ENCODE data around the gene DIDO1. TPM values are rescaled to one million over a fixed set of nuclear protein-coding genes. Genes with fewer than 3 reads are reported as not detected.
A peak's percentile ranks its signal among the peaks of the same experiment; 100 is the strongest.
"Not testable (repeated sequence)": the region's sequence is repeated elsewhere in the genome, so short reads cannot be mapped to it uniquely, and the experiment has no call there.

DIDO1 gene
- total RNA-seq, 8 experiments from 2014 or later: 24.1 to 61.2 (median 36.0) TPM

- Histone ChIP-seq H3K4me3 (no peak overlapping the region), H3K27ac (no peak overlapping the region), H3K4me1 (replicated peaks in 1 of 2) (peaks cover 0 to 3% of the 10 kb centered on the region in 2 donors)
- in situ Hi-C loops (cut with MboI; ENCODE audit: low pct_unique_long_range_greater_than_20kb in 2 of 9, low sequenced_read_pairs in 9 of 9, unreplicated experiment in 9 of 9): no loop called here
- WGBS, 10 experiments: 77 to 100% (median 94%) methylated on average over 1 to 12 of the region's 27 CpGs; no CpG with 5 or more reads in 5 of the 10 experiments
- ATAC-seq (replicated peaks in 6 of 8): no peak
Measured at GRCh38 chr20:62967628-62968351, 41.5 kb upstream of the DIDO1 start.

GRCh38 chr20:62967149-62967501, 40.8 kb upstream of the DIDO1 start:
- Histone ChIP-seq H3K4me3 (no peak overlapping the region), H3K4me1 (replicated peaks in 1 of 2) (no peaks in the 10 kb centered on the region), H3K27ac (no peak overlapping the region)
- ATAC-seq (replicated peaks in 6 of 8): no peak
- 80 to 100% methylated on average over 1 to 3 of the region's 6 CpGs; no CpG with 5 or more reads in 8 of the 10 experiments for WGBS, 10 experiments
- in situ Hi-C loops (cut with MboI; ENCODE audit: low pct_unique_long_range_greater_than_20kb in 2 of 9, low sequenced_read_pairs in 9 of 9, unreplicated experiment in 9 of 9): no loop called here

GRCh38 chr20:62966212-62967148, 40.2 kb upstream of the DIDO1 start:
- in situ Hi-C loops (cut with MboI; ENCODE audit: low pct_unique_long_range_greater_than_20kb in 2 of 9, low sequenced_read_pairs in 9 of 9, unreplicated experiment in 9 of 9): no loop called here
- Histone ChIP-seq H3K4me3 (no peak overlapping the region), H3K27ac (no peak overlapping the region), H3K4me1 (replicated peaks in 1 of 2) (no peaks in the 10 kb centered on the region)
- WGBS, 10 experiments: 40 to 100% (median 73%) methylated on average over 1 to 7 of the region's 27 CpGs; no CpG with 5 or more reads in 1 of the 10 experiments
- no peak for ATAC-seq (replicated peaks in 6 of 8)

DNA sequence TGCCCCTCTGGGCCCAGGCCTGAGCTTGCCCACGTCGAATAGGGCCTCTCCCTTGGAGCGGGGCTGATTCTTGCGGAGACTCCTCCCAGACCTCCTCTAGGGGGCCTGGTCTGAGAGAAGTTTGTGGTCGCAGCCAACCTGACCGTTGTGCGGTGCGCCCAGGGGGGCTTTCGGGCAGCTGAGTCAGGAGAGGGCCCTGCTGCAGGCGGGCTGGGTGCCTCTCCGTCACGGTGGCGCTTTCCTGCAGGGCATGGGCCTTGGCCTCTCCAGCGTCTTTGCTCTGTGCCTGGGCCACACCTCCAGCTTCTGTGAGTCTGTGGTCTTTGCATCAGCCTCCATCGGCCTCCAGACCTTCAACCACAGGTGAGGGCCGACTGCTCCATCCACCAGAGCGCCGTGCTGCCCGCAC, 39.1 kb upstream of the DIDO1 start:
- in situ Hi-C loops (cut with MboI; ENCODE audit: low pct_unique_long_range_greater_than_20kb in 2 of 9, low sequenced_read_pairs in 9 of 9, unreplicated experiment in 9 of 9): no loop called here
- WGBS, 10 experiments: 85 to 100% (median 90%) methylated on average over 1 to 7 of the region's 19 CpGs; no CpG with 5 or more reads in 5 of the 10 experiments
- peak in 1 of 8 experiments; percentile 12 for ATAC-seq (replicated peaks in 6 of 8)
- Histone ChIP-seq H3K27ac (no peak overlapping the region), H3K4me1 (replicated peaks in 1 of 2) (no peaks in the 10 kb centered on the region), H3K4me3 (no peak overlapping the region)

GRCh38 chr20:62964700-62965099, 38.4 kb upstream of the DIDO1 start:
- no peak for ATAC-seq (replicated peaks in 6 of 8)
- H3K4me1 ChIP-seq (replicated peaks in 1 of 2): no peaks in the 10 kb centered on the region
- in situ Hi-C loops (cut with MboI; ENCODE audit: low pct_unique_long_range_greater_than_20kb in 2 of 9, low sequenced_read_pairs in 9 of 9, unreplicated experiment in 9 of 9): no loop called here
- no peak overlapping the region for H3K4me3 ChIP-seq
- WGBS, 10 experiments: 37 to 88% (median 80%) methylated on average over 1 to 12 of the region's 20 CpGs; no CpG with 5 or more reads in 4 of the 10 experiments
- H3K27ac ChIP-seq: no peak overlapping the region

- H3K27ac ChIP-seq: no peak overlapping the region
- WGBS, 10 experiments: 20 to 100% (median 80%) methylated on average over 1 to 9 of the region's 32 CpGs; no CpG with 5 or more reads in 4 of the 10 experiments
- in situ Hi-C loops (cut with MboI; ENCODE audit: low pct_unique_long_range_greater_than_20kb in 2 of 9, low sequenced_read_pairs in 9 of 9, unreplicated experiment in 9 of 9): no loop called here
- no peak overlapping the region for H3K4me3 ChIP-seq
- no peak for ATAC-seq (replicated peaks in 6 of 8)
- no peaks in the 10 kb centered on the region for H3K4me1 ChIP-seq (replicated peaks in 1 of 2)
Measured at GRCh38 chr20:62963614-62964397, 37.5 kb upstream of the DIDO1 start.

- in situ Hi-C loops (cut with MboI; ENCODE audit: low pct_unique_long_range_greater_than_20kb in 2 of 9, low sequenced_read_pairs in 9 of 9, unreplicated experiment in 9 of 9): no loop called here
- H3K4me1 ChIP-seq (replicated peaks in 1 of 2): no peaks in the 10 kb centered on the region
- no peak for ATAC-seq (replicated peaks in 6 of 8)
- no peak overlapping the region for H3K27ac ChIP-seq
- H3K4me3 ChIP-seq: no peak overlapping the region
- 50 to 84% (median 61%) methylated on average over 1 to 15 of the region's 32 CpGs; no CpG with 5 or more reads in 5 of the 10 experiments for WGBS, 10 experiments
Measured at GRCh38 chr20:62962891-62963613, 36.7 kb upstream of the DIDO1 start.

GRCh38 chr20:62962221-62962879, 36.0 kb upstream of the DIDO1 start:
- H3K27ac ChIP-seq: no peak overlapping the region
- in situ Hi-C loops (cut with MboI; ENCODE audit: low pct_unique_long_range_greater_than_20kb in 2 of 9, low sequenced_read_pairs in 9 of 9, unreplicated experiment in 9 of 9): no loop called here

GRCh38 chr20:62961799-62962198, 35.5 kb upstream of the DIDO1 start:
- 80 to 92% (median 88%) methylated on average over 1 to 6 of the region's 8 CpGs; no CpG with 5 or more reads in 7 of the 10 experiments for WGBS, 10 experiments
- Histone ChIP-seq H3K4me3 (no peak overlapping the region), H3K4me1 (replicated peaks in 1 of 2) (no peaks in the 10 kb centered on the region), H3K27ac (no peak overlapping the region)
- ATAC-seq (replicated peaks in 6 of 8): no peak
- in situ Hi-C loops (cut with MboI; ENCODE audit: low pct_unique_long_range_greater_than_20kb in 2 of 9, low sequenced_read_pairs in 9 of 9, unreplicated experiment in 9 of 9): no loop called here

More at GRCh38 chr20:62962221-62962879, 36.0 kb upstream of the DIDO1 start:
- no peak overlapping the region for H3K4me3 ChIP-seq
- H3K4me1 ChIP-seq (replicated peaks in 1 of 2): no peaks in the 10 kb centered on the region
- WGBS, 10 experiments: 40 to 100% (median 86%) methylated on average over 1 to 18 of the region's 30 CpGs; no CpG with 5 or more reads in 4 of the 10 experiments
- ATAC-seq (replicated peaks in 6 of 8): no peak

DNA sequence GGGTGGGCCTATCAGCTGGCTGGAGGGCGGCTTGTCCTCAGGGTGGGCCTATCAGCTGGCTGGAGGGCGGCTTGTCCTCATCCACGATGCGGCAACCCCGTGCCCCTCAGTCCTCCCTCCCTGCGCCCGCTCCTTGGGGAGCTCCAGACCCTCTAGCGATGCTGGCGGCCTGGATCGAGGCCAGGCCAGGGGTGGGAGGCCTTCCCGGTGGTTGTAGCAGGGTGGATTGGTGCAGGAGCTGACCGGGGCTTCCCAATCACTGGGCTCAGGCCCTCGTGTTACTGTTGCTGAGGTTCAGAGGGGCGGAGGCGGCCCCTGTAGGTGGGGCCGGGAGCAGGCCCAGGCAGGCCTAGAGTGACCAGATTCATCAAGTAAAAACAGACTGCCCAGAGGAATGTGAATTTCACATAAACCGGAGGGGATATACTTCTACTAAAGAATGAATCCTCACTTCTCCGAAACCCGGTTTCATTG, 35.0 kb upstream of the DIDO1 start:
- ATAC-seq (replicated peaks in 6 of 8): peak in 3 of 8 experiments; percentile 25 to 76 (median 41)
- 80 to 89% (median 83%) methylated on average over 1 to 3 of the region's 19 CpGs; no CpG with 5 or more reads in 7 of the 10 experiments for WGBS, 10 experiments

GRCh38 chr20:62960446-62961309, 34.4 kb upstream of the DIDO1 start:
- ATAC-seq (replicated peaks in 6 of 8); H3K4me3 ChIP-seq; in situ Hi-C loops (cut with MboI; ENCODE audit: low pct_unique_long_range_greater_than_20kb in 2 of 9, low sequenced_read_pairs in 9 of 9, unreplicated experiment in 9 of 9); H3K27ac ChIP-seq; H3K4me1 ChIP-seq (replicated peaks in 1 of 2): not testable (repeated sequence)
- WGBS, 10 experiments: 60 to 100% (median 100%) methylated on average over 1 to 5 of the region's 31 CpGs; no CpG with 5 or more reads in 5 of the 10 experiments

More for the DNA sequence above, 35.0 kb upstream of the DIDO1 start:
- in situ Hi-C loops (cut with MboI; ENCODE audit: low pct_unique_long_range_greater_than_20kb in 2 of 9, low sequenced_read_pairs in 9 of 9, unreplicated experiment in 9 of 9): no loop called here
- no peak overlapping the region for H3K4me3 ChIP-seq
- H3K27ac ChIP-seq: no peak overlapping the region
- H3K4me1 ChIP-seq (replicated peaks in 1 of 2): no peaks in the 10 kb centered on the region

Data from motor neuron (in vitro differentiated cells).